IMR-90 (cell line): ENCODE results near the gene LDLRAD4. TPM values are rescaled to one million over a fixed set of nuclear protein-coding genes. Genes with fewer than 3 reads are reported as not detected.

Source experiments
- ATAC-seq: fragments of 200-7000 bp; cut with Tn5 transposase; 2 replicates; pipeline ENCODE4 v1.9.1; 2020; ENCODE audit warnings: low read depth, mild to moderate bottlenecking, moderate library complexity
- BruUV-seq: library from RNA; stranded (reverse); fragments of 400-500 nt; replicated peaks from 2 replicates; lab custom pipeline; 2021; lab: Mats Ljungman, UMichigan
- CTCF ChIA-PET: fragments of 300-600 bp; formaldehyde crosslinking; extraction: SDS; loops from one replicate; lab custom pipeline; 2021; ENCODE audit warnings: antibody characterized with exemption; lab: Yijun Ruan, JAX
- POLR2A ChIA-PET: fragments of 300-600 bp; sonication (Branson Sonifier 250); formaldehyde crosslinking; loops from one replicate; lab custom pipeline; 2022; ENCODE audit warnings: antibody characterized with exemption; ENCODE audit not compliant: unreplicated experiment; lab: Charles Lee
- DNase-seq: peaks from one replicate; pipeline ENCODE4 v3.0.0; 2013
- H2AFZ ChIP-seq: replicated peaks from 2 replicates; pipeline ENCODE3; 2013; ENCODE audit warnings: low read length, mild to moderate bottlenecking; ENCODE audit not compliant: poor library complexity
- H2AK5ac ChIP-seq: 2 replicates; pipeline ENCODE4 v1.6.1; 2013; ENCODE audit warnings: low read depth, low read length, inconsistent platforms
- H2AK9ac ChIP-seq: replicated peaks from 2 replicates; pipeline ENCODE3; 2013; ENCODE audit warnings: mild to moderate bottlenecking, low read depth, low read length, moderate library complexity; ENCODE audit not compliant: poor library complexity
- H2BK120ac ChIP-seq: 2 replicates; pipeline ENCODE4 v1.6.1; 2013; ENCODE audit warnings: low read depth, low read length, inconsistent platforms
- H2BK15ac ChIP-seq: 3 replicates; pipeline ENCODE4 v1.6.1; 2013; ENCODE audit warnings: low read depth, low read length, inconsistent platforms
- H2BK20ac ChIP-seq: 2 replicates; pipeline ENCODE4 v1.6.1; 2013; ENCODE audit warnings: low read depth, mild to moderate bottlenecking, inconsistent platforms, low read length, moderate library complexity
- H2BK5ac ChIP-seq: 2 replicates; pipeline ENCODE4 v1.6.1; 2013; ENCODE audit warnings: mild to moderate bottlenecking, low read depth, low read length, inconsistent platforms; ENCODE audit not compliant: poor library complexity, severe bottlenecking
- H3K14ac ChIP-seq: replicated peaks from 2 replicates; pipeline ENCODE4 v1.6.1; 2013; ENCODE audit warnings: low read depth, low read length, inconsistent platforms
- H3K18ac ChIP-seq: 2 replicates; pipeline ENCODE4 v1.6.1; 2013; ENCODE audit warnings: low read depth, low read length, control low read depth
- H3K23ac ChIP-seq: 2 replicates; pipeline ENCODE4 v1.6.1; 2013; ENCODE audit warnings: low read depth, low read length, inconsistent platforms
- H3K27ac ChIP-seq: 2 replicates; pipeline ENCODE4 v1.5.1; 2013; ENCODE audit warnings: mild to moderate bottlenecking, control low read depth, low read length; ENCODE audit not compliant: insufficient read depth
- H3K27me3 ChIP-seq: 2 replicates; pipeline ENCODE4 v1.6.1; 2013; ENCODE audit warnings: low read length; ENCODE audit not compliant: control insufficient read depth, insufficient read depth
- H3K36me3 ChIP-seq: 2 replicates; pipeline ENCODE4 v1.6.1; 2013; ENCODE audit warnings: low read length, mixed read lengths; ENCODE audit not compliant: control insufficient read depth, insufficient read depth
- H3K4ac ChIP-seq: 2 replicates; pipeline ENCODE4 v1.6.1; 2013; ENCODE audit warnings: low read depth, low read length, inconsistent platforms
- H3K4me1 ChIP-seq: 2 replicates; pipeline ENCODE4 v1.6.1; 2013; ENCODE audit warnings: low read length, mixed read lengths; ENCODE audit not compliant: control insufficient read depth, insufficient read depth
- H3K4me2 ChIP-seq: 2 replicates; pipeline ENCODE4 v1.6.1; 2013; ENCODE audit warnings: low read depth, mild to moderate bottlenecking, control low read depth, low read length, moderate library complexity
- H3K4me3 ChIP-seq: 2 replicates; pipeline ENCODE4 v1.5.1; 2013; ENCODE audit warnings: low read depth, mild to moderate bottlenecking, control low read depth, low read length, moderate library complexity; ENCODE audit not compliant: insufficient read depth
- H3K56ac ChIP-seq: 2 replicates; pipeline ENCODE4 v1.6.1; 2013; ENCODE audit warnings: low read length, inconsistent platforms; ENCODE audit not compliant: insufficient read depth; ENCODE audit errors: extremely low read depth
- H3K79me1 ChIP-seq, 2 experiments: 2 replicates each; pipeline ENCODE4 v1.6.1; 2013; ENCODE audit warnings: low read length in 2 of 2, inconsistent platforms in 1 of 2, low read depth in 1 of 2
- H3K9ac ChIP-seq: 2 replicates; pipeline ENCODE4 v1.6.1; 2013; ENCODE audit warnings: low read depth, low read length, control low read depth
- H3K9me1 ChIP-seq: 2 replicates; pipeline ENCODE4 v1.6.1; 2013; ENCODE audit warnings: low read length, inconsistent platforms; ENCODE audit not compliant: insufficient read depth
- H3K9me3 ChIP-seq: 2 replicates; pipeline ENCODE4 v1.6.1; 2013; ENCODE audit warnings: low read length; ENCODE audit not compliant: control insufficient read depth, insufficient read depth
- H4K20me1 ChIP-seq: 2 replicates; pipeline ENCODE4 v1.6.1; 2013; ENCODE audit warnings: low read length, inconsistent platforms; ENCODE audit not compliant: insufficient read depth
- H4K5ac ChIP-seq: 2 replicates; pipeline ENCODE4 v1.6.1; 2013; ENCODE audit warnings: mild to moderate bottlenecking, low read depth, low read length, control low read depth
- H4K8ac ChIP-seq, 2 experiments: 2 replicates each; pipeline ENCODE4 v1.6.1; 2013; ENCODE audit warnings: low read depth in 2 of 2, low read length in 2 of 2, control low read depth in 1 of 2, inconsistent platforms in 1 of 2
- H4K91ac ChIP-seq: 2 replicates; pipeline ENCODE4 v1.6.1; 2013; ENCODE audit warnings: low read depth, low read length, inconsistent platforms; ENCODE audit not compliant: insufficient read depth
- BHLHE40 ChIP-seq: fragments of 150-350 bp; IDR thresholded peaks from 2 replicates; pipeline ENCODE4 v1.6.1; 2016; ENCODE audit warnings: mild to moderate bottlenecking, low read depth, low read length
- CEBPB ChIP-seq: IDR thresholded peaks from 2 replicates; pipeline ENCODE4 v1.6.1; 2012; ENCODE audit warnings: low read depth, low read length, improper control_type of control experiment
- CHD1 ChIP-seq: IDR thresholded peaks from 2 replicates; pipeline ENCODE4 v1.6.1; 2012; ENCODE audit warnings: low read depth, low read length, improper control_type of control experiment
- FOS ChIP-seq: fragments of 150-350 bp; IDR thresholded peaks from 2 replicates; pipeline ENCODE4 v1.6.1; 2016; ENCODE audit warnings: low read depth, low read length
- MAFK ChIP-seq: IDR thresholded peaks from 2 replicates; pipeline ENCODE4 v1.6.1; 2012; ENCODE audit warnings: low read depth, low read length, improper control_type of control experiment
- MAZ ChIP-seq: IDR thresholded peaks from 2 replicates; pipeline ENCODE4 v1.6.1; 2012; ENCODE audit warnings: low read depth, mild to moderate bottlenecking, low read length, improper control_type of control experiment, moderate library complexity, borderline replicate concordance
- POLR2A ChIP-seq: IDR thresholded peaks from 2 replicates; pipeline ENCODE4 v1.6.1; 2012; ENCODE audit warnings: mild to moderate bottlenecking, low read depth, low read length
- RCOR1 ChIP-seq: IDR thresholded peaks from 2 replicates; pipeline ENCODE4 v1.6.1; 2012; ENCODE audit warnings: mild to moderate bottlenecking, low read length, improper control_type of control experiment; ENCODE audit not compliant: insufficient replicate concordance
- USF2 ChIP-seq: fragments of 150-350 bp; IDR thresholded peaks from 2 replicates; pipeline ENCODE4 v1.6.1; 2017; ENCODE audit warnings: mild to moderate bottlenecking, antibody characterized with exemption, low read length, low read depth
- WGBS, 2 experiments: methylation state at CpG; one replicate each; pipeline versions ENCODE4 v1.1.5 to v1.1.7; 2013; ENCODE audit warnings: missing lambda C conversion rate in 2 of 2; ENCODE audit not compliant: insufficient read length in 1 of 2; ENCODE audit errors: extremely low coverage in 2 of 2; 5-methylcytosine and 5-hydroxymethylcytosine counted together
- dilution Hi-C: fragments of 300-500 bp; cut with HindIII; formaldehyde crosslinking; loops from one replicate; pipeline ENCODE4 v1.14.3; 2018; ENCODE audit warnings: low sequenced_read_pairs; ENCODE audit not compliant: unreplicated experiment
- in situ Hi-C: fragments of 300-500 bp; cut with MboI; formaldehyde crosslinking; loops from 3 replicates; pipeline ENCODE4 v1.14.3; 2019; ENCODE audit warnings: low sequenced_read_pairs, inconsistent platforms, mixed read lengths
- intact Hi-C: fragments of 100-400 bp; cut with micrococcal nuclease; formaldehyde crosslinking; loops from 2 replicates; pipeline ENCODE4 v1.10.0; 2022
- polyA plus RNA-seq, 3 experiments: library from polyadenylated mRNA; depleted of rRNA; stranded (reverse); fragments of >200 nt; gene quantifications; 2 replicates each; pipeline ENCODE4 v1.2.3, GENCODE V29; 2012; ENCODE audit warnings: low replicate concordance in 1 of 3
- total RNA-seq: library from RNA; depleted of rRNA; stranded (reverse); fragments of >200 nt; gene quantifications from 2 replicates; pipeline ENCODE4 v1.2.3, GENCODE V29; 2012

LDLRAD4 gene
- total and polyA plus RNA-seq, 2 of the 4 experiments (the other 2 are of a cell fraction): not detected

GRCh38 chr18:13372531-13372951, 154.0 kb downstream of the LDLRAD4 start:
- intact Hi-C loops (no loop called here), in situ Hi-C loops (no loop called here), dilution Hi-C loops (no loop called here)
- Histone ChIP-seq H3K36me3 (no peaks in the 10 kb centered on the region), H3K9me3 (no peaks in the 10 kb centered on the region), H3K27me3 (peaks cover 2% of the 10 kb centered on the region; the same call in 1 of the 2 replicates), H3K27ac (no peak overlapping the region), H2AFZ (no peak overlapping the region), H3K23ac (no peak overlapping the region), H2BK15ac (no peak overlapping the region), H3K14ac (no peak overlapping the region), H2AK5ac (no peak overlapping the region), H3K9me1 (0 out of 2 replicates have a peak, but pooled peaks cover 3% of the 10 kb centered on the region), H3K9ac (no peak overlapping the region), H3K79me1 (no peaks in the 10 kb centered on the region), H3K4me2 (no peak overlapping the region), H2BK20ac (no peak overlapping the region), H2AK9ac (no peak overlapping the region), H3K4me3 (no peak overlapping the region), H2BK5ac (no peak overlapping the region), H4K91ac (no peak overlapping the region), H2BK120ac (no peak overlapping the region), H3K4ac (no peak overlapping the region), H3K4me1 (no peaks in the 10 kb centered on the region), H4K20me1 (no peaks in the 10 kb centered on the region), H4K5ac (no peak overlapping the region), H3K56ac (no peak overlapping the region), H3K18ac (no peak overlapping the region), H4K8ac (no peak overlapping the region)
- WGBS, 2 experiments: 60% methylated on average over 2 of the region's 8 CpGs; no CpG with 5 or more reads in 1 of the 2 experiments
- CTCF ChIA-PET: interaction anchor here (1.3 kb wide), 1 partner anchor 8 kb away, joined by 7 read pairs; no protein-coding TSS in a partner anchor
- DNase-seq: no peak
- POLR2A ChIA-PET: no interaction called here
- BruUV-seq: no TSS peak
- no peak for ATAC-seq
- TF ChIP-seq MAZ (no peak), USF2 (no peak), RCOR1 (no peak), POLR2A (no peak), BHLHE40 (no peak), CEBPB (no peak), MAFK (no peak), FOS (no peak), CHD1 (no peak)
